ENCODE measurements around the gene ATL2. TPM values are rescaled to one million over a fixed set of nuclear protein-coding genes. Genes with fewer than 3 reads are reported as not detected.

The ATL2 gene
- total RNA-seq, 4 donors from 2014 or later, result 60.1 to 130 (median 108) TPM

DNA sequence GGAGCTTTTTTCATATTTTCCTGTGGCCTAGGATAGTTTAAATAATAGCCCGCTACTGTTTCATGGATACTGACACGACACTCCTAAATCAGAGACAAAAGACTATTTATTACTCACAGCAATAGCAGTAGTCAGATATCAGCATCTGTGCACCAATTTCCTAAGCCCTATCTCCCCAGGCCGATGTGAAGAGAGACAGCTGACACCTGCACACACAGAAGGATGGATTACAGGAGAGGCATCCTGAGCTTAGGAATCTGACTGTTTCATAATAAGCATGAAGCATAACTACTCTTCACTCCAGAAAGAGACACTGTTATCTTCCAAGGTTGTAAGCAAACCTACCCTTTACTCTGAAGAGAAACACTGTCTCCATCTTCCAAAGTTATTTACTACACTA lies 105.4 kb downstream of the ATL2 start:
- H3K9me3 ChIP-seq, result no peaks in the 10 kb centered on the region
- H3K4me1 ChIP-seq, result no peaks in the 10 kb centered on the region
- DNase-seq (no peak), ATAC-seq (no peak)
- H3K4me3 ChIP-seq, result no peak overlapping the region
- H3K27ac ChIP-seq, result no peak overlapping the region
- no peak for TF ChIP-seq POLR2A (IDR thresholded peaks at IDR 0.05)
- TF ChIP-seq, protein P1, sequence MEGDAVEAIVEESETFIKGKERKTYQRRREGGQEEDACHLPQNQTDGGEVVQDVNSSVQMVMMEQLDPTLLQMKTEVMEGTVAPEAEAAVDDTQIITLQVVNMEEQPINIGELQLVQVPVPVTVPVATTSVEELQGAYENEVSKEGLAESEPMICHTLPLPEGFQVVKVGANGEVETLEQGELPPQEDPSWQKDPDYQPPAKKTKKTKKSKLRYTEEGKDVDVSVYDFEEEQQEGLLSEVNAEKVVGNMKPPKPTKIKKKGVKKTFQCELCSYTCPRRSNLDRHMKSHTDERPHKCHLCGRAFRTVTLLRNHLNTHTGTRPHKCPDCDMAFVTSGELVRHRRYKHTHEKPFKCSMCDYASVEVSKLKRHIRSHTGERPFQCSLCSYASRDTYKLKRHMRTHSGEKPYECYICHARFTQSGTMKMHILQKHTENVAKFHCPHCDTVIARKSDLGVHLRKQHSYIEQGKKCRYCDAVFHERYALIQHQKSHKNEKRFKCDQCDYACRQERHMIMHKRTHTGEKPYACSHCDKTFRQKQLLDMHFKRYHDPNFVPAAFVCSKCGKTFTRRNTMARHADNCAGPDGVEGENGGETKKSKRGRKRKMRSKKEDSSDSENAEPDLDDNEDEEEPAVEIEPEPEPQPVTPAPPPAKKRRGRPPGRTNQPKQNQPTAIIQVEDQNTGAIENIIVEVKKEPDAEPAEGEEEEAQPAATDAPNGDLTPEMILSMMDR (IDR thresholded peaks at IDR 0.05 in 4 of 5, conservative IDR thresholded peaks at IDR 0.05 in 1 of 5), result no peak
- in situ Hi-C loops (cut with MboI; ENCODE audit: low sequenced_read_pairs in 4 of 4), result loop anchor here in 3 of 4 donors (5.0 to 25.0 kb wide), 3 partner anchors 289 to 884 kb away; no protein-coding TSS in a partner anchor
- no peaks in the 10 kb centered on the region for H3K36me3 ChIP-seq
- no peaks in the 10 kb centered on the region for H3K27me3 ChIP-seq
- intact Hi-C loops (cut with DNase I; ENCODE audit: low total_unique reads), result loop anchor here (5.0 kb wide), 1 partner anchor 194 kb away; the partner anchor contains the start of gene CYP1B1

DNA sequence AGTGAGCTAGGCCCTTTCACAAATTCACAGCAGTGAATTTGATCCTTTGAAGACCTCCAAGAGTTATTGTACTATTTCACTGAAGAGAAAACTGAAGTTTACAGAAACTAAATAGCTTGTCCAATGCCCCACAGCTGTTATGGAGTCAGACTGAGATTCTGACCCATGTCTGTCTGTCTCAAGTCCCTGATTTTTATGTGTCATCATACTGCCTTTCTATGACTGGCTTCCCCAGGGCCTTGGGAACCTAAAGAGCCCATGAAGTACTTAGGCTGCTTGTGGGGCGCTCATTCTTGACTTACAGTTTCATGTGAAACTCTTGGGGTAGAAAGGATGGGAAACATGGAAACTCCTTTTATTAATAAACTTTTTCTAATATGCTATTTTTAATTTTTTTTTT lies 107.7 kb downstream of the ATL2 start:
- intact Hi-C loops (cut with DNase I; ENCODE audit: low total_unique reads) (no loop called here), in situ Hi-C loops (cut with MboI; ENCODE audit: low sequenced_read_pairs in 4 of 4) (loop anchor here in 1 of 4 donors (25.0 kb wide), 1 partner anchor 882 kb away; no protein-coding TSS in a partner anchor)
- Histone ChIP-seq H3K27ac (no peak overlapping the region), H3K36me3 (no peaks in the 10 kb centered on the region), H3K4me1 (no peaks in the 10 kb centered on the region), H3K27me3 (no peaks in the 10 kb centered on the region), H3K9me3 (no peaks in the 10 kb centered on the region), H3K4me3 (no peak overlapping the region)
- no peak for TF ChIP-seq POLR2A (IDR thresholded peaks at IDR 0.05)
- TF ChIP-seq, protein P1 (IDR thresholded peaks at IDR 0.05 in 4 of 5, conservative IDR thresholded peaks at IDR 0.05 in 1 of 5), result no peak
- no peak for ATAC-seq
- DNase-seq, result no peak

GRCh38 chr2:38268691-38269327 lies 108.3 kb downstream of the ATL2 start:
- no peak for TF ChIP-seq POLR2A (IDR thresholded peaks at IDR 0.05)
- TF ChIP-seq, protein P1 (IDR thresholded peaks at IDR 0.05 in 4 of 5, conservative IDR thresholded peaks at IDR 0.05 in 1 of 5), result no peak

GRCh38 chr2:38268001-38268400 lies 109.1 kb downstream of the ATL2 start:
- no peak for DNase-seq
- in situ Hi-C loops (cut with MboI; ENCODE audit: low sequenced_read_pairs in 4 of 4) (loop anchor here in 1 of 4 donors (25.0 kb wide), 1 partner anchor 881 kb away; no protein-coding TSS in a partner anchor), intact Hi-C loops (cut with DNase I; ENCODE audit: low total_unique reads) (no loop called here)
- Histone ChIP-seq H3K27me3 (no peaks in the 10 kb centered on the region), H3K36me3 (no peaks in the 10 kb centered on the region), H3K27ac (no peak overlapping the region), H3K4me1 (no peaks in the 10 kb centered on the region), H3K4me3 (no peak overlapping the region), H3K9me3 (no peaks in the 10 kb centered on the region)
- no peak for ATAC-seq
- TF ChIP-seq, protein P1 (IDR thresholded peaks at IDR 0.05 in 4 of 5, conservative IDR thresholded peaks at IDR 0.05 in 1 of 5), result no peak
- TF ChIP-seq POLR2A (IDR thresholded peaks at IDR 0.05), result no peak

More at GRCh38 chr2:38268691-38269327, 108.3 kb downstream of the ATL2 start:
- in situ Hi-C loops (cut with MboI; ENCODE audit: low sequenced_read_pairs in 4 of 4) (loop anchor here in 1 of 4 donors (25.0 kb wide), 1 partner anchor 882 kb away; no protein-coding TSS in a partner anchor), intact Hi-C loops (cut with DNase I; ENCODE audit: low total_unique reads) (no loop called here)
- Histone ChIP-seq H3K4me3 (no peak overlapping the region), H3K27ac (no peak overlapping the region), H3K36me3 (no peaks in the 10 kb centered on the region), H3K4me1 (no peaks in the 10 kb centered on the region), H3K27me3 (no peaks in the 10 kb centered on the region), H3K9me3 (no peaks in the 10 kb centered on the region)
- DNase-seq (no peak), ATAC-seq (no peak)

All from gastrocnemius medialis (tissue), 4 donors.